ENCODE measurements around the gene HOXD10.
A peak's percentile ranks its signal among the peaks of the same experiment; 100 is the strongest.

The HOXD10 gene

DNA sequence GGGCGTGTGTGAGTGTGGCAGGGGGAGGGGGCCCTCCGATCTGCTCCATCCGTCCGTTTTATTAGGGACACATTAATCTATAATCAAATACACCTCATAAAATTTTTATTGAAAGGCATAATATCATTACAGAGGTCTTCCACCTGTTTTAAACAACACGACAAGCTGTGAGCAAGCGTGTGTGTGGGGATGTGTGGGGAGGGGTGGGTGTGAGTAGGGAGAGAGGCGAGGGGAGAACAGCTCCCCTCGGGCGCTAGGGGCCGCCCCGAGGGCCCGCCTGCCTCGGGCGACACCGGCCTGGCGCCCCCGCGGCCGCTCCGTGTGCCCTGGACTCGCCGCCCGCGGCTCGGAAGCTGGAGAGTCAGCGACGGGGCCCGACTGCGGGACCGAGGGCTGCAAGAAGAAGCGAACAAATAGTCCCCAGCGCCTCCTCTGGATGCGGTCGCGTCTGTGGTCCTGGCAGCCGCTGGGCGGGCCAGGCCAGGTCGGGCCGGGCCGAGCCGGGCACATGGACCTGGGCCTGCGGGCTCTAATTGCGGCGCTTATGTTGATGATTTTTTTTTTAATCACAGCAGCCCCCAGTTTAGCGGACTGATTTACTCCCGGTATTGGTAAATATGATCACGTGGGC lies 5.6 kb downstream of the HOXD10 start:
- no peak for DNase-seq (ENCODE audit: low read depth in 2 of 2)

DNA sequence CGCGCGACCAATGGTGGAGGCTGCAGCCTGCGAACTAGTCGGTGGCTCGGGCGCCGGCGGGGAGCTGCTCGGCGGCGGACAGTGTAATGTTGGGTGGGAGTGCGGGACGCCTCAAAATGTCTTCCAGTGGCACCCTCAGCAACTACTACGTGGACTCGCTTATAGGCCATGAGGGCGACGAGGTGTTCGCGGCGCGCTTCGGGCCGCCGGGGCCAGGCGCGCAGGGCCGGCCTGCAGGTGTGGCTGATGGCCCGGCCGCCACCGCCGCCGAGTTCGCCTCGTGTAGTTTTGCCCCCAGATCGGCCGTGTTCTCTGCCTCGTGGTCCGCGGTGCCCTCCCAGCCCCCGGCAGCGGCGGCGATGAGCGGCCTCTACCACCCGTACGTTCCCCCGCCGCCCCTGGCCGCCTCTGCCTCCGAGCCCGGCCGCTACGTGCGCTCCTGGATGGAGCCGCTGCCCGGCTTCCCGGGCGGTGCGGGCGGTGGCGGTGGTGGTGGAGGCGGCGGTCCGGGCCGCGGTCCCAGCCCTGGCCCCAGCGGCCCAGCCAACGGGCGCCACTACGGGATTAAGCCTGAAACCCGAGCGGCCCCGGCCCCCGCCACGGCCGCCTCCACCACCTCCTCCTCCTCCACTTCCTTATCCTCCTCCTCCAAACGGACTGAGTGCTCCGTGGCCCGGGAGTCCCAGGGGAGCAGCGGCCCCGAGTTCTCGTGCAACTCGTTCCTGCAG lies 6.3 kb downstream of the HOXD10 start, which contains the start of gene HOXD9:
TSS of gene HOXD9 (plus strand) at position 37 of the 728 bp plus-strand sequence. CDS start at position 87, 50 bp downstream.
- DNase-seq (ENCODE audit: low read depth in 2 of 2), result no peak

DNA sequence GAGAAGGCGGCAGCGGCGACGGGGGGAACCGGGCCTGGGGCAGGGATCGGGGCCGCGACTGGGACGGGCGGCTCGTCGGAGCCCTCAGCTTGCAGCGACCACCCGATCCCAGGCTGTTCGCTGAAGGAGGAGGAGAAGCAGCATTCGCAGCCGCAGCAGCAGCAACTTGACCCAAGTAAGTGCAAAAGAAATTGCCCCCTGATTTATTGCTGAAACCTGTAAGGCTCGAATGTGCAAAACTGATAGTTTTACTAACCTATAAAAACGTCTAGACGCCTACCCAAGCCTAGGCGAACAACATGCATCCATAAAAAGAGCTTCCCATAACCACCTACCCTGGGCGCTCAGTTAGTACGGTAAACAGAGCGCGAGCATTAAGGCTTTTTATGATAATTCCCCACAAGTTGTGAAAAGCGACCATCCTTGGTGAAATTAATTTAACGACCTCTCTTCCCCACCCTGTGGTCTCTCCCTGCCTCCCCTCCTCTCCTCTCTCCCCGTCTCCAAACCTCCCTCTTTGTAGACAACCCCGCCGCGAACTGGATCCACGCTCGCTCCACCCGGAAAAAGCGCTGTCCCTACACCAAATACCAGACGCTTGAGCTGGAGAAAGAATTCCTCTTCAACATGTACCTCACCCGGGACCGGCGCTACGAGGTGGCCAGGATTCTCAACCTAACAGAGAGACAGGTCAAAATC lies 7.0 kb downstream of the HOXD10 start:
- DNase-seq (ENCODE audit: low read depth in 2 of 2), result no peak

DNA sequence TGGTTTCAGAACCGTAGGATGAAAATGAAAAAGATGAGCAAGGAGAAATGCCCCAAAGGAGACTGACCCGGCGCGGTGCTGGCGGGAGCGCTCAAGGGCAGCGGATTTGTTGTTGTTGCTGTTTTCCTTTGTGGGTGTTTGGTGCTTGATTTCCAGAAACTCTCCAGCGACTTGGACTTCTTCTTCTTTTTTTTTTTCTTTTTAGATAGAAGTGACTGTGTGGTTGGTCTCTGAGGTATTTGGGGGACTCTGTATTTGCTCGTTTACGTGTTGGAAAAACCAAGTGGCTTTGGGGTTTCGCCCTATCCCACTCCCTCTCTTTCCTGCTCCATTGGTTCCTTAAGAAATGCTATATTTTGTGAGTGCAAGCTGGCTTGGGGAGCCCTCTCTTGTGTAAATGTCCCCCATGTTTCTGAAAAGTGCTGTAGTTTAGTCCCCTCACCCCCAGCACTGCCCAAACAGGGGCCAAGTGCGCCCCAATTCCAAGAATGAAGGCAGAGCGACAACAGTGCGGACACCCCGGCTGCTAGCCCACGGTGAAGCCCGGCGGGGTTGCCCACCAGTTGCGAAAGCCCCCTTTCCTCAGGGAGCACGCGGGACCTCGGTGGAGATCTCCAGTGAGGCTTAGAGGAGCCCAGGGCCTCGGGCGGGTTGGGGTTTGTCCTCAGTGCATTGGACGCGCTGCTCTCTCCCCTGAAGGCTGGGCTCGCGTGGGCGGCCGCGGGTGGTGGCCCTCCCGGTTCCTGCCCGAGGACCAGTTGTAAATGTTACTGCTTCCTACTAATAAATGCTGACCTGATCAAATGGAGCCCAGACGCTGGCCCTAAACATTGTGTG lies 7.8 kb downstream of the HOXD10 start:
- DNase-seq (ENCODE audit: low read depth in 2 of 2), result no peak

DNA sequence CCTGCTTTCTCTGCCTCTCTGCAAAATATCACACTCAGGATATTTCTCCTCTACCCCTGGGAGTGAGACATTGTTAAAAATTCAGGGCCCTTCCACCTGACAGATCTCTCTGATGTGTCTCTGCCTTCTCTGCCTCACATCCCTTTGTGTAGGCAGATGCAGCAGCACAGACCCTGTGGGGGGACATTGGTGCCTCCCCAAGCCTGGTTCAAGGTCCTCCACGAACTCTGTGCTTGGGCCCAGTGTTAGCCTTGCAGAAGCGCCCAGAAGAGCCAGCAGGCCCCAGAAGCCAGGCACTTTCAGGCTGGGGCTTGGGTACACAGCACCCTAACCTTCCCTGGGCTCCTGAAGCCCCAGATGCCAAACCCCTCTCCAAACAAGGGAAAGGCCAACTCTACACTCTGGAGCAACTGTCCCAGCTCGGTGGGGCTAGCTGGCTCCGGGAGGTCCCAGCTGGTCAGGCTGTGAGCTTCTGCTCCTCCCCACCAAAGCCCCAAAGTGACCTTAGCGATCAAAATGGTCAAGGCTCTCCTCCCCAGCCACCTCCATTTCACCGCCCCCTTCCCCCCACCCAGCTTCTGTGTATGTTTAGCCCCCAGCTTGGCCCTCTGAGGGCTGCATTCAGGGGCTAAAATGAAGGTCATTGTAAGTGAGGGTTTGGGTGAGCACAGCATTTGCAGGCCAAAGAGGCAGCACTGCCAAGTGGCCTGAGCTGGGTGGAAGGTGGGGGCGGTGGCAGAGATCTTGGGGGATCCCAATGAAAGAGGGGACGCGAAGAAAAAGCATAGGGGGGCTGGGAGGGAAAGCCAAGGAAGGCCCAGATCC lies 8.6 kb downstream of the HOXD10 start:
- DNase-seq (ENCODE audit: low read depth in 2 of 2), result no peak

DNA sequence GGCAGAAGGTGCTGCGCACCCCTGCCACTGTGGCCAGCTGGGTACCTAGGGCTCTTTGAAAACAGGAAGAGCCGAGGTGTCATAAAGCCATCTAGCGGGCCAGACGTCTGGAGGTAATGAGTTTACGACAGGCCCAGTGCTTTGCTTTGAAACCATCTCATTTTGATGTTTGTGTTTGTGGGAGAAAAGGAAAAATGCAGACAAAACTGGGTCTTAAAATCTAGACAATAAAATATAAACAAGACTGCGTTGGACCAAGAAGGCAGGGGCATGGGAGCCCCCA lies 9.1 kb downstream of the HOXD10 start:
- DNase-seq (ENCODE audit: low read depth in 2 of 2), result no peak

DNA sequence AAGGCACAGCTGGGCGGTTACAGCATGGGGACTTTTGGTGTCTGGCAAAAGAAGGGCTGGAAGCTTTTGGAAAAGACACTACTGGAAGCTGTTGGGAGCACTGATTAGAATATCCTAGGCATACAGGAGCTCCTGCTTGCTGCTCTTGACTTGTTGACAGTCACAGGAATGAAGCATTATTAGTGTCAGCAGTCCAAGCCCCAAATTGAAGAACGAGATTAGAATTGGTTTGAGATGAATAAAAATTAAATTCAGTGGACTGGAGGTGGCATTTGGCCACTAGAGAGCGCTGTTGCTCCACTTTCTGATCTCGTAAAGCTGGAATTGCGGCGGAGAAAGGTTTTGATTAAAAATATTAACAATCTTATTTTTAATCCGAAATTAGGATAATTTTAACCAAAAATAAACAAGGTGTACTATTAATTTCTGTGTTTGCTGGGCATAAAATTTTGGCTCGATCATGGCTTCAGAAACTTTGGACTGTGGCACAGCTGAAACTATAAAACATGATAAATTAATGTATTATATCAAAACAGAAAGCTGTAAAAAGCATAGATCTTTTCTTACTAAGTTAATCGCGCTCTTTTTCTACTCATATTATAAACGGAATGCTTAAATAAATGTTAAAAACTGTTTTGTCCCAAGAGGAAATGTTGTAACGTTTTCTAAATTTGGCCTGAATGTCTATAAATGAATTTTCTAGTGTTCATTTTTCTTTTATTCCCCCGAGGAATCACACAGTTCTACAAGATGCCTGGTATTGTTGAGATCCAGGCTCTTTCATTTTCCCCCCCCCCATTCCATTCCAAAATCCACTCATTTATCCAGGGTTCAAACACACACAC lies 10.6 kb downstream of the HOXD10 start:
- DNase-seq (ENCODE audit: low read depth in 2 of 2), result peak; percentile 24 to 68

DNA sequence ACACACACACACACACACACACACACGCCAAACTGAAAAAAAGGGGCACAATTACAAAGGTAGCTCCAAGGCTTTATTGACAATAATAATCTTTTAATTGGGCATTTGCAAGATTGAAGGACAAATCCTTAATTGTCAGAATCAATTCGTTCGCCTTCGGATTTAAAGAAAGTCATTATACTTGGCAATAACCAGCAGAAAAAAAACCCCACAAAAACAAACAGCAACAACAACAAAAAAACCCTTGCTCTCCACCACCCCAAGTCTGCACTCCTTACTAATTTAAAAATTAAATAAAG lies 11.1 kb downstream of the HOXD10 start:
- DNase-seq (ENCODE audit: low read depth in 2 of 2), result no peak

DNA sequence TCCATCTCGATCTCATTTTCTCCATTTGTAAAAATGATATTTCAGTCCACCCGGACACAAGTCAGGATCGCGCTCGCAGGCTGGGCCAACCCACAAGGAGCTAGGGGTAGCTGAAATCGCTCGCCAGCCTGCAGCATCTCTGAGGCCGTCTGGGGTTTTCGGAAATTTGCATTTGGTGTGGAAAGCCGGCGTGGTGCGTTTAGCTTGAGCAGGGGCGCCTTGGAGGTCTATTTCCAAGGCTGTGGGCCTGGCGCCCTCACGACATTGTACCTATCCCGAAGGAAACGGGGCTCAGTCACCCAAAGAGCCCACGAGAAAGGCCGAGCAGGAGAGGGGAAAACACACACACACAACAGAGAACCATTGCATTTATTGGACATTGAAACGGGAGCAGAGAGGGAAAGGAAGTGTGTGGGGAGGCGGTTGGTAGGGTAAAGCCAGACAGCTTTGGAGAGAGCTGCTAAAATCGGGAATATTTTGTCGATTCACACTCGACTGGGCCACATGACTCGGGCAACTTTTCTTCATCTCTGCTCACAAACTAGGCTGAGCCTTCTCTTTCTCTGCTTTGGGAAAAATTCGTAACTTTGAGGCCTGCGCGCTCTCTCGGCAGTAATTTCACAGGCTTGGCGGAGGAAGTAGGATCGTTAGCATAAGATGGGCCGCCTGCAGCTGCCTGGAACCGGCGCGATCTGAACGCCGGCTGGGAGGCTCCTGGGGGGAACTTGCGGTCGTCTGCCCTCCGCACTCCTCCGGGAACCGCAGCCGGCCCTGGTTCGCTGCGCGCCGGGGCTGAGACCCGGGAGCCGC lies 11.8 kb downstream of the HOXD10 start:
- no peak for DNase-seq (ENCODE audit: low read depth in 2 of 2)

DNA sequence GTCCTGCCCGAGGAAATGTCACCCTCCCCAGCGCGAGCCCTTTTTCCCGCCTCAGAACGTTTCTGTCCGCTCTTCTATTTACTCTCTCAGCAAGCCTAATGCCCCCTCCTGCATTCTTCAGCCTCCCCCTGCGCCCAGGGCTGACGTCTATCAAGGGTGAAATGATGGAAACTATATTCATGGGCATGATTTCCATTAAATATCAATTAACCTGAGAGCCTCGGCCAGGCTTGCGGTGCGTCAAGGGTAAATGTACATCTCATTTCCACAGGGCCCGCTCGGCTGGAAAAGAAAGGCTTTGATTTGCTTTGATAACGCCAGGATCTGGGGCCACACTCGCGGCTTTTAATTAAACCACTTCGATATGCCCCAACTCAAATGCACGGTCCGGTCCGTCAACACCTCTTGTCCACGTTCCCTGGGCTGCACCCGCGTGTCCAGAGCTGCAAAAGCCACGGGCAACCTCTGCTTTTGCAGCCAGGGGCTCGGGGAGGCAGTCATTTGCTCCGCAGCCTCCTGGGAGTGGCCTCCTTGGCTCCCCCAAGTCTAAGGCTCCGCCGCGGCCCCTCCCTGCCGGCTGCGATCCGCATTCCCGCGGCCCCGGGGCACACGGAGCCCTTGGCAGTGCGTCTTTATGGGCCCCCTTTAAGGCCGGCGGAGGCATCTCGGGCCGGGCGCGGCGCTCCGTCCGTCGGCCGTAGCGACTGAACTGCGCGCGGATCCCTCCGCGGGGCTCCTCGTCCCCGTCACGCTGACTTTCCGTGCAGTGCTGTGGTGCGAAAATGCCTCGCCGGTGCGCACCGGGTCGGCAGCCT lies 12.6 kb downstream of the HOXD10 start, which contains the start of gene HOXD8:
TSS of gene HOXD8 (plus strand) at position 724 of the 815 bp plus-strand sequence. CDS start 662 bp downstream, outside the sequence.
- no peak for DNase-seq (ENCODE audit: low read depth in 2 of 2)

DNA sequence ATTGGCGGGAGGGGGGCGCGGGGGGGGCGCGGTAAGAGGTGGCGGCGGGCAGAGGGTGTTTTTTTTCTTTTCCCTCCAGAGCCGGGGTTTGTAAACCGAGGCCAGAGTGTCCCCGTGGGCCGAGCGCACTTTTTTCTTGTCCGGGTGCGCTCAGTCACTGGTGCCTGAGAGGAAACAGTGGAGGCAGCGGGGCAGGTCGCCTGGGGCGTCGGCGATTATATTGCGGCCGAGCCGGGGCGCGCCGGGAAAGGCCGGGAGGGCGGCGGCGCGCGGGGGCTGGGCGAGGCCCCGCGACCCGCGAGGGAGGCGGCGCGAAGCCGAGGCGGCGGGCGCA lies 13.2 kb downstream of the HOXD10 start:
- DNase-seq (ENCODE audit: low read depth in 2 of 2), result no peak

DNA sequence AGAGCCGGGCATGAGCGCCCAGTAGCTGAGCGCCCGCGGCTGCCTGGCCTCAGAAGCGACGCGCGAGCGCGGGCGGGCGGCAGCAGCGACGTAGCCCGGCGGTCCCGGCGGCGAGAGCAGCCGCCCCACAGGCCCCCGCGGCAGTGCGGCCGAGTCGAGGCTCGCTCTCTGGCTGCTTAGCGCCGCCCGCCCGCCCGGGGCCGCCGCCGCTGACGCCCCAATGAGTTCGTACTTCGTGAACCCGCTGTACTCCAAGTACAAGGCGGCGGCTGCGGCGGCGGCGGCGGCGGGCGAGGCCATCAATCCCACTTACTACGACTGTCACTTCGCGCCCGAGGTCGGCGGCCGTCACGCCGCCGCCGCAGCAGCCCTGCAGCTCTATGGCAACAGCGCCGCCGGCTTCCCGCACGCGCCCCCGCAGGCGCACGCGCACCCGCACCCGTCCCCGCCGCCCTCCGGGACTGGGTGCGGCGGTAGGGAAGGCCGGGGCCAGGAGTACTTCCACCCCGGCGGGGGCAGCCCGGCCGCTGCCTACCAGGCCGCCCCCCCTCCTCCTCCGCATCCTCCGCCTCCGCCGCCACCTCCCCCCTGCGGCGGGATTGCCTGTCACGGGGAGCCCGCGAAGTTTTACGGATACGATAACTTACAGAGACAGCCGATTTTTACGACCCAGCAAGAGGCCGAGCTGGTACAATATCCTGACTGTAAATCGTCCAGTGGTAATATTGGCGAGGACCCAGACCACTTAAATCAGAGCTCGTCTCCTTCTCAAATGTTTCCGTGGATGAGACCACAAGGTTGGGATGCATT lies 13.8 kb downstream of the HOXD10 start:
- DNase-seq (ENCODE audit: low read depth in 2 of 2), result no peak

DNA sequence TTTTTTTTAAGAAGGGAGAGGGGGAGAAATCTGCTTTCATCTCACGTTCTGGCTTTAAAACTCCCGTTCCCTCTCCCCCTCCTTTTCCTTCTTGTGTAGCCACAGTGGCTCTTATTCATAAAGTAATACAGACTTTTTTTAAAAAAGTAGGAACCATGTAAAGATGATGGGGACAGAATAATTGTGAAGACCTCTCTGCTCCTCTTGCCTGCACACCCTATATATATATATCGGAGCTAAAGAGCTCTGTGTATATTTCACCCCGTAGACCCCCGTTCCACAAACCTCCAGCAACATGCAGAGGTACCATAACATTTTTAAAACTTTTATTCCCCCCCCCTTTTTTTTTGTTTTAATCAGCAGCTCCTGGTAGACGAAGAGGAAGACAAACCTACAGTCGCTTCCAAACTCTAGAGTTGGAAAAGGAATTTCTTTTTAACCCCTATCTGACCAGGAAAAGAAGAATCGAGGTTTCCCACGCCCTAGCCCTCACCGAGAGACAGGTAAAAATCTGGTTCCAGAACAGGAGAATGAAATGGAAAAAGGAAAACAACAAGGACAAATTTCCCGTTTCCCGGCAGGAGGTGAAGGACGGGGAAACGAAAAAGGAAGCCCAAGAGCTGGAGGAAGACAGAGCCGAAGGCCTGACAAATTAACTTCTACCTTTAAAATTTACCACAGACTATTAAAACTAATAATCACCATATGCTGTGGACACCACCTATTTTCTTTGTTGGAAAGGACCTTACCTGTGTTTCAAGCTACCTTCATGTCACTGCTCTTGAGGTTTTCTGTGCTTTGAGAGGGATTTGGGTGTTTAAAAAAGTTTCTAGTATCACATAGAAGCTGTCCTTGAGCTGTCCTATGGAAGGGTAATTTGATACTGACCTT lies 14.6 kb downstream of the HOXD10 start:
- no peak for DNase-seq (ENCODE audit: low read depth in 2 of 2)

DNA sequence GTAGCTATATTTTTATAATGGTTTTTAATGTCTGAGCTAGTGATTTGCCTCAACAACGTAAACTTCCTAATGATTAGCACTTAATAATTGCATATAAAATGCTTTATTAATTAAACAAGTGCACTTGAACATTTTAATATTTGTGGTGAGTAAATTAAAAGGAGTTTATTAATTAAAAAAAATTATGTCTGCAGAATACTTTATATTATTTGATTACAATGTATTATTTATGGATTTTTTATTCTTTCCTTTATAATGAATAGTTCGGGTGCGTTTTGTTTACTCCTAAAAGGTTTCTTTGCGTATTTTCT lies 15.2 kb downstream of the HOXD10 start:
- DNase-seq (ENCODE audit: low read depth in 2 of 2), result no peak

DNA sequence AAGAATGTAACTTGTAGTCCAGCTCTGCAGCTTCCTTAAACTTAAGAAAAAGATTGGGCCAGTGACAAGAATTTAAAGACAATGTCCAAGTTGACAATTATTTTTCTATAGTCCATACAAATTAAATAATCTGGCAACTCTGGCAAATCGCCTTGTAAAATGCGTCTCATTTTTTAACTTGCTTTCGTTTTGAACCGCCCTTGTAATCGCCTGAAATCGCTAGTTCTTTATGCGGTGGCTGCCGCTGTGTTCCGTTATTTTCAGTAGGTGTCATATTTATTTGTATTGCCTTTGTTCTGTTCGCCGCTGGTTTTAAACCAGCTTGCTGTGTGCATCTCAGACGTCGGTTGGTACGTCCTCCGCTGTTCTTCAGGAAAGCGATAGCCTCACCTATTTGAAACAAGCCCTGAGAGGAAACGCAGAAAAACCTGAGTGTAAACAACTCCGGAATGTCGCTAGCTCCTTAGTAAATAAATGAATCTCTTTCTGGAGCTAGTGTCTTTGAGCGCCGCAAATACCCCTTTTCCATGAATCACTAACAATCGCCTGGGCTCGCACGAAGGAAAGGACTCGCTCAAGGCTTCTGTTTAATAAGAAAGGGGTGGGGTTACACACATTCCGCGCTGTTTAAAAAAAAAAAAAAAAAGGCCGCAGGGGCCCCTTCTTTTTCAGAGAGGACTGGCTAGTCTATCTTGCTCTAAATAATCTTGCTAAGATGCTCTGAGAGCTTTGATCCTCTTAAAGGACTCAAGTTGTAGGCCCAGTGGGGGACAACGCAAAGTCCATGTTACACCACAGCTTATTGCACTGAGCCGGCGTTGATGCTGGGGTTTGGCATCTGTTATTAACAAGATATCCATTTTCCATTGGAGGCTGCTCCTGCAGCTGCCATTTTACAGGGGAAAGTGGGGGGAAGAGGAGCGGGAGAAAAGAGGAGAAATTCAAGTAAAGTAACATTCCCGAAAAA lies 15.9 kb downstream of the HOXD10 start:
- DNase-seq (ENCODE audit: low read depth in 2 of 2), result no peak

DNA sequence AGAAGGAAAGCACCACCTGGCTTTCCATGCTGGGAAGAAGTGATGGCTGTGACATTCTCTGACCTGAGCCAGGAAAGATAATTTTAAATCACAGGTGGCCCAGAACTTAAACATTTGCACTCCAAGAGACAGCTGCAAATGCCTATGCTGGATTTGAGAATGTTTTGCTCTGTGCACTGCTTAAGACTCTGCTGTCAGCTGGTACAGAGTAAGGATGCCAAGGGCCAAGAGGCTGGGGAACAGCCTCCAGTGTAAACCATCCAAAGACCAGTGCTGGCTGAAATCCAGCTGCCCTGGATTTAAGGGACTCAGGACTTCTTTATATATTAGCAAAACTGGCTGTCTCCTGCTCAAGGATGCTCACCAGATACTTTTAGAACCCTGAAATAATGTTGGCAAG lies 16.8 kb downstream of the HOXD10 start:
- DNase-seq (ENCODE audit: low read depth in 2 of 2), result no peak

All from stimulated activated CD4-positive, alpha-beta T cell treated with anti-CD3 and anti-CD28 coated beads, Interleukin-1b, Interleukin-23, amount 100 ng/mL, for 1 hour (primary cell).